ENCODE results near the gene IFT52.
A peak's percentile ranks its signal among the peaks of the same experiment; 100 is the strongest.

The IFT52 gene, protein sequence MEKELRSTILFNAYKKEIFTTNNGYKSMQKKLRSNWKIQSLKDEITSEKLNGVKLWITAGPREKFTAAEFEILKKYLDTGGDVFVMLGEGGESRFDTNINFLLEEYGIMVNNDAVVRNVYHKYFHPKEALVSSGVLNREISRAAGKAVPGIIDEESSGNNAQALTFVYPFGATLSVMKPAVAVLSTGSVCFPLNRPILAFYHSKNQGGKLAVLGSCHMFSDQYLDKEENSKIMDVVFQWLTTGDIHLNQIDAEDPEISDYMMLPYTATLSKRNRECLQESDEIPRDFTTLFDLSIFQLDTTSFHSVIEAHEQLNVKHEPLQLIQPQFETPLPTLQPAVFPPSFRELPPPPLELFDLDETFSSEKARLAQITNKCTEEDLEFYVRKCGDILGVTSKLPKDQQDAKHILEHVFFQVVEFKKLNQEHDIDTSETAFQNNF

GRCh38 chr20:43590392-43591303 is at the start of gene IFT52:
Gene IFT52, plus strand, starts transcription at chr20:43590937. Its CDS starts 3,762 bp downstream, at chr20:43594699.
- DNase-seq (ENCODE audit: low spot score): peak; percentile 87

DNA sequence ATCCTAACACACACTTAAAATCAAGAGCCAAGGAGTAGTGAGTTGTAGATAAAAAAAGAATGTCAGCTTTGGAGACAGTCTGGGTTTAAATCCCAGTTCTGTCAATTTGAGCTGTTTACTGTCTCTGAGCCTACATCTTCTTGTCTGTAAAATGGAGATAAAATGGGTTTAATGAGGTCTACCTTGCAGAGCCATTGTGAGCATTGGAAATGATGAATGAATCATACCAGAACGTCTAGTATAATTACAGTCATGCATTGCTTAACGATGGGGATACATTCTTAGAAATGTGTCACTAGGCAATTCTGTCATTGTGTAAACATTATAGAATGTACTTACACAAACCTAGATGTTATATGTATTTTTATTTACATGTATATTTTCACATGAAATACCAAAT is 49.5 kb upstream of the IFT52 start:
- no peak for DNase-seq (ENCODE audit: low spot score)

GRCh38 chr20:43542161-43542560 is 48.6 kb upstream of the IFT52 start:
- no peak for DNase-seq (ENCODE audit: low spot score)

DNA sequence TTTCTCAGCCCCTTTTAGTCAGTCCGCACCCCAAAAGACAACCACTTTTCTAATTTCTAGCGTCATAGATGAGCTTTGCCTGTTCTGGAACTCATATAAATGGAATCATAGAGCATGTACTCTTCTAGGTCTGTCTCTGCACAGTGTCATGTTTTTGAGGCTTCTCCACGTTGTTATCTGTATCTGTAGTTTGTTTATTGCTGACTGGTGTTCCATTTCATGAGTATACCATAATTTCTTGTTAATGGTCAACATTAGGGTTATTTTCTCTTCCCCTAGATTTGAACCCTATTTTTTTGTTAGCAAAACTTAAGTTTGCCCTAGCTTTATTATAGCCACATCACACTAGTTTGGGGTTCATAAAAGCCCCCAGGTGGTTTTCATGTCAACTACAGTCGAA is 48.1 kb upstream of the IFT52 start:
- DNase-seq (ENCODE audit: low spot score): no peak

- DNase-seq (ENCODE audit: low spot score): no peak
These were observed 47.6 kb upstream of the IFT52 start for GRCh38 chr20:43543138-43543537.

- no peak for DNase-seq (ENCODE audit: low spot score)
These were observed 46.2 kb upstream of the IFT52 start for GRCh38 chr20:43544501-43544900.

DNA sequence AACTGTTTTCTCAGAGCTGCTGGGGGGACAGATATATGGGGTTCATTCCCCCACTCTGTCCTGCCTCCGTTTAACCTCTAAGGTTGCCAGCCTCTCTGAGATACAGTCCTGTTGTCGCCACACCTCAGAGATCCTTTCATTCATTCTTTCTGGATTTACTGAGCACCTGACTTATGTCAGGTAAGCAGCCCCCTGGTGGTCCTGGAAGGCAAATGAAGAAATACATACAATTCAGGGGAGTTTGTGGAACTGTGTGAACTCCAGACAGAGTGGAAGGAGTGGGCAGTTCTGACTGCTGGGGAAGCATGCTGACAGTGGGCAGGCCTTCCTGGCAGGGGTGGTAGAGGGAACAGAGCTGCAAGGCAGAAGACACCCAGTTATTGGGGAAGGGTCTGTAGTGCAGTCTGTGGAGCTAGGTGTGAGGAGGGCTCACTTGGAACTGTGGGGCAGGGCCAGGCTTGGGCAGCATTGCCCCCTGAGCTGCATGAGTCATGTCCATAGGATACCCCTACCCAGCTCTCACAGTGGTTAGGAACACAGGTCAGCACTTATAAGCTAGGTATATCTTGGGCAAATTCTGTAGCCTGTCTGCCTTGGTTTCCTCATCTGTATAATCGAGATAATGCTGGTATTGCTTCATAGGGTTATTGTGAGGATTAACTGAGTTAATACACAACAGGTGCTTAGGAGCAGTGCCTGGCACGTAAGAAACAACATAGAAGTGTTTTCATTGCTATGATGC is 44.7 kb upstream of the IFT52 start:
- no peak for DNase-seq (ENCODE audit: low spot score)

DNA sequence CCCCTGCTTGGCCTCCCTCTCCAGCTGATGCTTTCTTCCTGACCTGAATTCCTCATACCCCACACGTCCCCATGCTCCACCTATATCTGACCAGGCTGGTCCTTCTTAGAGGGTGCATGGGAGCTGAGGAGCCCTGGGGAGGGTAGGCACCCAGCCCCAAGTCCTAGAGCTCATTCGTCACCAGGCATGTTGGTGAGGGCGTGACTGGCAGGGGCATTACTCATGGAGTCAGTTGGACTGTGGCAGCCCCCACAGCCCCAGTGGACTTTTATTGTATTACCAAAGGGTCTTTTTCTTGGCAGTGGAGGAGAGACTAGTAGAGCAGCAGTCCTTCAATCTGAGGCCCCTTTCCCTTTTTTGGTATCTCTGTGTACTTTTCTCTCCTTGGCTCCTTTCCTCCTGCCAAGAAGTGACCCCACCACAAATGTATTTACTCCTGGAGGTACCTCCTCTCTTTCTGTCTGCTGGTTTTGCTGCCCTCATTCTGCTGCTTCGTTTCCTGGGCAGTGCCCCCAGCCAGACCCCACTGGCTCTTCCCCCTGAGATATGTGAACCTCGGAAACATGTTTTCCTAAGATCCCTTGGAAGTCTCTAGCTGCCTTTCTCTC is 42.4 kb upstream of the IFT52 start:
- no peak for DNase-seq (ENCODE audit: low spot score)

GRCh38 chr20:43549416-43550065 is 41.2 kb upstream of the IFT52 start:
- no peak for DNase-seq (ENCODE audit: low spot score)

DNA sequence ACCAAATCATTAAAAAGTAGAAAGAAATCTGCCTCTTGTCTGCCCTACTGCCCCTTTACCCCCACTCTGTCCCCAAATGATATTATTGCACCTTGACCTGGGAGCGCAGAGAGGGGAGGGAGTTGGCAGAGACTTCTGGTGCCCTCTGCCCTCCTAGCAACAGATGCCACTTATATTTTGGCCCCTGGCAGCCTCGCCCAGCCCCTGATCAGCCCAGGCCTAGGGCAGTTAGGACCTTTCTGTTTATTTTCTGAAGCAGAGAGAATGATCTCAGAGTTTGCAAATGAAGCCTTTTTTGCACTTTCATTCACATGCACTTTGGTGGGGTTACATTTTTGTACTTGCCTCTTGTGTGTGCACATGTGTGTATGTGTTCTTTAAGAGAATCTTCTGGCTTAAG is 40.3 kb upstream of the IFT52 start:
- no peak for DNase-seq (ENCODE audit: low spot score)

DNA sequence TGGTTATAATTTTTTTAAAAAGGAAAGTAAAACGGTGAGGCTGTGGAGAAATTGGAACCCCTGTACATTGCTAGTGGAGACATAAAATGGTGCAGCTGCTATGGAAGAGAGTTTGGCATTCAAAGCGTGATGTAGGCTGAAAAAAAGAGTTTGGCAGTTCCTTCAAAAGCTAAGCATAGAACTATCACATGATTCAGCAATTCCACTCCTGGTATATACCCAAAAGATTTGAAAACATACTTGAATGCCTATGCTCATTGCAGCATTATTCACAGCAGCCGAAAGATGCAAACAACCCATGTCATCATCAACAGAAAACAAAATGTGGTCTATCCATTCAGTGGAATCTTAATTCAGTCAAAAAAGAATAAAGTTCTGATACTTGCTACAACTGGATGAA is 36.4 kb upstream of the IFT52 start:
- no peak for DNase-seq (ENCODE audit: low spot score)

DNA sequence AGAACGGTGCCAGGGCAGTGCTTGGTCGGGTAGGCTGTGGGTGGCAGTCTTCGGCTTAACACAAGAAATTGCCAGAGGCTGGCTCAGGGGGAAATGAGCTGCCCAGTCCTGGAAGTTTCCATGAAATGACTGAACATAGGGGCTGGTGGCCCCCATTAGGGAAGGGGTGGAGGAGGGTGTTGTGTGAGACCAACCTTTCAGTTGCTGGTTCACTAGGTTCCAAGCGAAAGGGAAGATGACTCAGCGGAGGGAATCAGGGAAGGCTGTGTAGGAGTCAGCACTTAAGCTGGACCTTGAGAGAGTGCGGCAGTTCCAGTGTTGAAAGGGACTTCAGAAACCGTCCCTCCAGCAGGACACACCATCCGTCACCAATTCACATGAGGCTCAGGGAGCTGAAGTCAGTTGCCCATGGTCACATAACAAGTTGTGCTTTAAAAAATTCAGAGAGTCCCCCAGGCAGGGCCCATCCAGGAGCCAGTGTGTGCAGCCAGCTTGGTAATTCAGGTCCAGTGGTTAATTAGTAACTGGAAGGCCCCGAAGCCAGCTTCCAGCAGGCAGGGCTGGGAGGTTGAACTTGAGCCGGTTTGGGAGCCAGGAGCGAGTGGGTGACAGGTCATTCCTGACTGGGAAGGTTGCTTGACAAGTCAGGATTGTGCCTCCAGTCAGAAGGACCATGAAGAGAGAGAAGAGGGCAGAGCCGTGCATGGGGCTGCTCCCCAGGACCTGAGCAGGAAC is 32.2 kb upstream of the IFT52 start, which contains the start of gene SGK2:
Gene SGK2 (plus strand): TSS at position 616 of the 735 bp plus-strand sequence. CDS start 7,469 bp downstream, outside the sequence.
- DNase-seq (ENCODE audit: low spot score): no peak

DNA sequence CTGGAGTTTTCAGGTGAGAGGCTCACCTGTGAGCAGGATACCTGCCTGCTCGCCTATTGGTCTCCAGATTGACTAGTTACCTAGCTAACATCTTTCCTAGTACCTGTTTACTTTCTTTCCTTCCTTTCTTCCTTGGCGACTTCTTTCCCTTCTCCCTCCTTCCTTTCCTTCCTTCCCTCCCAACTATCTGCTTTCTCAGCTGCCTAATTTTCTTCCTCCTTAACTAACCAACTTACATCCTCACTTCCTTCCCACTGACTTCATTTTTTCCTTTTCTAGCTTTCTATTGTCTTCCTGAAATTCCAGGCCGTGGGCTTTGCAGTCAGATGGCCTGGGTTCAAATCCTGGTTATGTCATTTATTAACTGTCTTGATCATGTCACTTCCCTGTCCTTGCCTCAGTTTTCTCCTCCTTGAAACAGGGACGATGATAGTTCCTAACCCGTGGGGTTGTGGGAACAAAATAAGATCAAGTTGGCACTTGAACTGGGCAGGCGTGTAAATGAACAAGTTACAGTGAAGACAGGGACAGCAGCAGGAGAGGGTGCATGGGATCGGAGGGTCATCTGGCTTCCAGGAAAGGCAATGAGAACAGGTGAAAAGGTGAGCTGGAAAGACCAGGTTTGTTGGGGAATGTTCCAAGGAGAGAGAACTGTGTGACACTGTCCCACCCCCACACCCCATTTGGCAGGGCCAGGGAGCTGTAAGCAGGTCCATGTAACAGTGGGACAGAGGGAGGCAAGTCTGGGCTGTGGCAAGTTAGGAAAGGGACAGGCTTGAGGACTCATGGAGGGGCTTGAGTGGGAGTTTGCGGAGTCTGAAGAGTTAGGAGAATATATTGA is 31.4 kb upstream of the IFT52 start:
- no peak for DNase-seq (ENCODE audit: low spot score)

DNA sequence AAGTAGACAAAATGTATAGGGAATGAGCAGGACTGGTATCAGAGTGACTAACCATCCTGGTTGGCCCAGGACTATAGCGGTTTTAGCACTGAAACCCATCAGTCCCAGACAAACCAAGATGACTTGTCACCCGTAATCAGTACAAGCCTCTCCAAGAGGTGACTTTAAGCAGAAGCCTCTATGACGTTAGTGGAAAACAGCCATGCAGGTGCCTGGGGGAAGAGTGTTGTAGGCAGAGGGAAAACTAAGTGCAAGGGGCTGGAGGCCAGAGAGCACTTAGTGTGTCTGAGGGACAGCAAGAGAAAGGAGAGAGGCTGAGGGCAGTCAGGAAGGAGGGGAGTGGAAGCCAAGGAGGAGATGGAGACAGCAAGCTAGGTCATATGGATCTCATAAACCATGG is 29.8 kb upstream of the IFT52 start:
- DNase-seq (ENCODE audit: low spot score): no peak

DNA sequence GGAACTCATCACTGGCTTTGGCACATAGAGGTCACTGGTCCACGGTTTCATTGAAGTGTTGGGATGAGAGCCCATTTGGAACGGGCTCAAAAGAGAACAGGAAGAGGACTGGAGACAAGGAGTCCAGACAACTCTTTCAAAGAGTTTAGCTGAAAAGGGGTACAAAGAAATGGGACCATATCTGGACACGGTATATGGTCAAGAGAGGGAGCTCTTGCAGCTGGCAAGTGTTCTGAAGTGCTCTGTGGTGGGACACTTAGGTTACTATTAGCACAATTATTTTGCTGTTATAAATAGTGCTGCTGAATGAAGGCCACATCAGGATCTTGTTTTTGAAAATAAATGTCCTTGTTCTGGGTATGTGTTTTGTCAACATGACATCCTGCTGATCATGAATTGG is 27.3 kb upstream of the IFT52 start:
- DNase-seq (ENCODE audit: low spot score): no peak

DNA sequence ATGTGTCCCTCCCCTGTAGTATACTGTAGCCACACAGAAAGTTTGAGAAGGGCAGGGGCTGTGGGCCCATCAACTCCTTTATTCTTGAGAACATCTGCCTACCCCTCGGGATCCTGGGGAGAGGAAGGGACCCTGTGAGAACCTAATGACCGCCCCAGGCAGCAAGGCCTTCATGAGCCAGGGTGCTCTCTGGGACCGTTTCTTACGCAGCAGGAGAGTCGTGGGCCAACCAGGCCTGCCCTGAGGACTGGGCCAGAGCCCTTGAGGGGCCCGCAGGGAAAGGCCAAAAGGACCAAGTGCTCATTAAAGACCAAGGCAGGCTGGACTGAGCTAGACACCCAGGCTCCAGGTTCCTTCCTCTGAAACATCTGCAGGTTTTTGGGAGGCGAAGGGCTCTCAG is 26.7 kb upstream of the IFT52 start:
- DNase-seq (ENCODE audit: low spot score): no peak

- no peak for DNase-seq (ENCODE audit: low spot score)
These were observed 26.3 kb upstream of the IFT52 start for GRCh38 chr20:43564455-43564854.

DNA sequence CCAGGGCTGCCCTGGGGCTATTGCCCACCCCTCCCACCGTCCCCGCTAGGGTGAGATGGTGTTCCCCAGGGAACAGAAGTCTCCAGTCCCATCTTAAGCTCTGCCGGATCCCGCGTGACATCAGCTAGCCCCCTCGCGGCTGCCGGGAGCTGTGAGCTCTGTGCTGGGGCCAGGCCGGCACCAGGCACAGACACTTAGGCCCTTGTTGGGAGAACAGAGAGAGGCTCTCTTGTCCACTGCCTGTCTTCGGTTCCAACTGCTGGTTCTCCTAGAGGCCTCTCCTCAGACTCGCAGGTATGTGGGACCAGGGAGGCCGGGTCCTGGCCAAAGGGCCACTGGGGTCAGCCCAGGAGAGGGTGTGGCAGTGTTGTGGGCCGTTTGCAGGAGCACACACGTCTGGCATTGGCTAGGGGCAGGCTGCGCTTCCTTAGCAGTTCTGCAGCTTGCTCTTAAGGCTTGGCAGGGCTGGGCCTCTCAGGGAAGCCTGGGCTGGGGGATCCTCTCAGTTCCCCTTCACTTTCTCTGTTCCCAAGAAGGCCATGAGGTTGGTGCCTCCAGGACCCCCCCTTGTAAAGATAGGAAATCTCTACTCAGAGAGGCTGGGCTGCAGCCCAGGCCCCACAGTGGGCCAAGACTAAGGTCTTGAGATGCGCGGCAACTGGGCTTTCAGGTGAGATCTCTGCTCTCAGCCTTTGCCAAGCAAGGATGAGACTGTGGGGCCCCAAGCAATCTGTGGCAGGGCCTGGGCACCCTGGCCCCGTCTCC is 25.6 kb upstream of the IFT52 start:
- no peak for DNase-seq (ENCODE audit: low spot score)

GRCh38 chr20:43565758-43566104 is 25.0 kb upstream of the IFT52 start:
- DNase-seq (ENCODE audit: low spot score): no peak
